GM23248 (cell line): ENCODE results near the gene CAPRIN2. TPM values are rescaled to one million over a fixed set of nuclear protein-coding genes. Genes with fewer than 3 reads are reported as not detected.

Source experiments
- DNase-seq: peaks from one replicate; pipeline ENCODE4 v3.0.0-alpha.2; 2015
- H2AFZ ChIP-seq: fragments of 200-600 bp; sonication (generic); 2 replicates; pipeline ENCODE4 v1.6.1; 2016; ENCODE audit warnings: antibody characterized with exemption
- H3F3A ChIP-seq: fragments of 200-600 bp; sonication (generic); 2 replicates; pipeline ENCODE4 v1.6.1; 2016; ENCODE audit warnings: mild to moderate bottlenecking, antibody characterized with exemption, mixed run types; ENCODE audit not compliant: insufficient read depth
- H3K27ac ChIP-seq: fragments of 200-600 bp; sonication (generic); 2 replicates; pipeline ENCODE4 v1.5.1; 2016; ENCODE audit warnings: mild to moderate bottlenecking
- H3K27me3 ChIP-seq: fragments of 200-600 bp; sonication (generic); replicated peaks from 2 replicates; pipeline ENCODE4 v1.6.1; 2016; ENCODE audit warnings: mild to moderate bottlenecking; ENCODE audit not compliant: insufficient read depth
- H3K36me3 ChIP-seq: fragments of 200-600 bp; sonication (generic); 2 replicates; pipeline ENCODE4 v1.6.1; 2016; ENCODE audit warnings: low read depth, mild to moderate bottlenecking
- H3K4me1 ChIP-seq: fragments of 200-600 bp; sonication (generic); 2 replicates; pipeline ENCODE4 v1.6.1; 2016; ENCODE audit warnings: mild to moderate bottlenecking; ENCODE audit not compliant: insufficient read depth
- H3K4me2 ChIP-seq: fragments of 200-600 bp; sonication (generic); one replicate; pipeline ENCODE4 v1.6.1; 2016; ENCODE audit warnings: mild to moderate bottlenecking; ENCODE audit not compliant: unreplicated experiment
- H3K4me3 ChIP-seq: fragments of 200-600 bp; sonication (generic); 2 replicates; pipeline ENCODE4 v1.5.1; 2016; ENCODE audit warnings: mild to moderate bottlenecking
- H3K79me2 ChIP-seq: fragments of 200-600 bp; sonication (generic); 2 replicates; pipeline ENCODE4 v1.6.1; 2016; ENCODE audit warnings: mild to moderate bottlenecking; ENCODE audit not compliant: insufficient read depth
- H3K9ac ChIP-seq: fragments of 200-600 bp; sonication (generic); 2 replicates; pipeline ENCODE4 v1.6.1; 2016; ENCODE audit warnings: mild to moderate bottlenecking
- H3K9me2 ChIP-seq: fragments of 200-600 bp; sonication (generic); 2 replicates; pipeline ENCODE4 v1.6.1; 2016; ENCODE audit warnings: mixed run types, mild to moderate bottlenecking, moderate library complexity; ENCODE audit not compliant: insufficient read depth
- H3K9me3 ChIP-seq: fragments of 200-600 bp; sonication (generic); one replicate; pipeline ENCODE4 v1.6.1; 2017; ENCODE audit warnings: low read depth
- H4K20me1 ChIP-seq: fragments of 200-600 bp; sonication (generic); 2 replicates; pipeline ENCODE4 v1.6.0; 2016; ENCODE audit not compliant: insufficient read depth
- EZH2 ChIP-seq: fragments of 200-600 bp; sonication (generic); IDR thresholded peaks from 2 replicates; pipeline ENCODE4 v1.6.1; 2018; ENCODE audit warnings: antibody characterized with exemption, mild to moderate bottlenecking; ENCODE audit not compliant: insufficient read depth, poor library complexity, severe bottlenecking
- EZH2phosphoT487 ChIP-seq: fragments of 200-600 bp; sonication (generic); IDR thresholded peaks from 2 replicates; pipeline ENCODE4 v1.6.1; 2018; ENCODE audit warnings: antibody characterized with exemption, moderate library complexity, mild to moderate bottlenecking, low read depth; ENCODE audit not compliant: insufficient read depth
- WGBS, 2 experiments: methylation state at CpG; one replicate each; pipeline ENCODE4 v1.1.6; 2015 to 2017; ENCODE audit warnings: low lambda C conversion rate in 2 of 2, low coverage in 1 of 2; ENCODE audit errors: missing lambda C conversion rate in 2 of 2; 5-methylcytosine and 5-hydroxymethylcytosine counted together
- in situ Hi-C: fragments of 300-500 bp; cut with MboI; formaldehyde crosslinking; loops from 2 replicates; pipeline ENCODE4 v1.15.0; 2020
- polyA plus RNA-seq: library from polyadenylated mRNA; unstranded; fragments of >200 nt; fragmentation: Nextera tagmentation; extraction: Ambion mirVana; gene quantifications from 2 replicates; pipeline ENCODE4 v1.2.1, GENCODE V29; 2016
- total RNA-seq: library from RNA; depleted of rRNA; stranded (reverse); fragments of >200 nt; shearing (Covaris generic); gene quantifications from 2 replicates; pipeline ENCODE4 v1.2.3, GENCODE V29; 2014

CAPRIN2 gene
- total and polyA plus RNA-seq, 2 experiments from 2014 or later: 20.1 to 33.0 TPM

- Histone ChIP-seq H2AFZ (no peak overlapping the region), H3K4me2 (no peak overlapping the region), H3K4me3 (no peak overlapping the region), H3K36me3 (peaks cover 3% of the 10 kb centered on the region; the same call in 1 of the 2 replicates), H3K4me1 (no peaks in the 10 kb centered on the region; the same call in 1 of the 2 replicates), H3K27ac (no peak overlapping the region), H3K27me3 (no peaks in the 10 kb centered on the region), H3K79me2 (no peaks in the 10 kb centered on the region), H4K20me1 (no peaks in the 10 kb centered on the region), H3K9me2 (no peaks in the 10 kb centered on the region), H3F3A (peaks cover 27% of the 10 kb centered on the region; the same call in 1 of the 2 replicates), H3K9me3 (no peaks in the 10 kb centered on the region), H3K9ac (no peak overlapping the region)
- in situ Hi-C loops: no loop called here
- DNase-seq: no peak
- TF ChIP-seq EZH2phosphoT487: no peak
- no peak for TF ChIP-seq EZH2
Observed at GRCh38 chr12:30701056-30701455, 53.7 kb downstream of the CAPRIN2 start.

DNA sequence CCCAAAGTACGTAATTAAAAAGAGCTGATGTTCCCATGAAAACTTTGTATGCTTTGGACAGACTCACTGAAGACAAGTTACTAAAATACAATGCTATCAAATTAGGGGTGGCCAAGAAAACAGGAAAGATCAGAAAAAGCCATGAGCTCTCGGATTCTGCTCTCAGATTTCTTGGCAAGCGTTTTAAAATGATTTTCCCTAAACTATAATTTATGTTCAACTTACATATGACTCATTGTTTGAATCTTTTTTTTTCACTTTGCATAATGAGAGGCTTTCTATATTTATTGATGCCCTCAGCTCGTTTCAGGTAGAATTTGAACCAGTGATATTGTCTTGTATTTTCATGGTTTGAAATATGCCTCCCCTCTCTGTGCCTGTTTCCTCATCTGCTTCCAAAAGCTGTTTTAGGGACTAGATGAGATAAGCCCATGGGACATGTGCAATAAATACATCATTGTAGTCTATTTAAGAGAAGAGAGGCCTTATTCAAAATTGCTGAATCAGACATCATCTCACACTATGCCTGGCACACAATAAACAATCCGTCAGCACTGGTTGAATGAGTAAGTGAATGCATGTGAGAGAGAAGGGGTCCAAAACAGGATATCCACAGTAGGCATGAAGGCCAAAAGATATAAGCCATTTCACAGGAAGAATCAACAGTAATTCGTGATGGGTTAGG is 54.4 kb downstream of the CAPRIN2 start:
- no peak for DNase-seq

GRCh38 chr12:30698346-30698745 is 56.4 kb downstream of the CAPRIN2 start:
- TF ChIP-seq EZH2phosphoT487 (no peak), EZH2 (no peak)
- no peaks in the 10 kb centered on the region for H3K9me2 ChIP-seq
- H2AFZ ChIP-seq: no peak overlapping the region
- WGBS, 2 experiments: 84 to 85% methylated on average over 10 to 12 of the region's 12 CpGs
- H3K27ac ChIP-seq: no peak overlapping the region
- H3K9ac ChIP-seq: no peak overlapping the region
- in situ Hi-C loops: no loop called here
- peaks cover 23% of the 10 kb centered on the region for H3K79me2 ChIP-seq
- H3K9me3 ChIP-seq: no peaks in the 10 kb centered on the region
- H4K20me1 ChIP-seq: no peaks in the 10 kb centered on the region
- no peak for DNase-seq
- no peaks in the 10 kb centered on the region for H3K27me3 ChIP-seq
- H3F3A ChIP-seq: peaks cover 26% of the 10 kb centered on the region
- no peak overlapping the region for H3K4me3 ChIP-seq
- no peaks in the 10 kb centered on the region for H3K36me3 ChIP-seq
- peaks cover 10% of the 10 kb centered on the region for H3K4me1 ChIP-seq
- H3K4me2 ChIP-seq: no peak overlapping the region

More for the DNA sequence above, 54.4 kb downstream of the CAPRIN2 start:
- H2AFZ ChIP-seq: no peak overlapping the region
- WGBS, 2 experiments: 81 to 87% methylated on average over 6 of the region's 6 CpGs
- peaks cover 3% of the 10 kb centered on the region for H3K79me2 ChIP-seq
- peaks cover 24% of the 10 kb centered on the region; the same call in 1 of the 2 replicates for H3F3A ChIP-seq
- H3K36me3 ChIP-seq: peaks cover 2% of the 10 kb centered on the region; the same call in 1 of the 2 replicates
- no peaks in the 10 kb centered on the region for H3K9me3 ChIP-seq
- no peak overlapping the region for H3K4me3 ChIP-seq
- in situ Hi-C loops: no loop called here
- no peaks in the 10 kb centered on the region for H3K27me3 ChIP-seq
- H3K9me2 ChIP-seq: no peaks in the 10 kb centered on the region
- H3K4me2 ChIP-seq: no peak overlapping the region
- no peaks in the 10 kb centered on the region; the same call in 1 of the 2 replicates for H3K4me1 ChIP-seq
- no peaks in the 10 kb centered on the region for H4K20me1 ChIP-seq
- H3K27ac ChIP-seq: no peak overlapping the region
- no peak for TF ChIP-seq EZH2phosphoT487
- no peak overlapping the region for H3K9ac ChIP-seq

DNA sequence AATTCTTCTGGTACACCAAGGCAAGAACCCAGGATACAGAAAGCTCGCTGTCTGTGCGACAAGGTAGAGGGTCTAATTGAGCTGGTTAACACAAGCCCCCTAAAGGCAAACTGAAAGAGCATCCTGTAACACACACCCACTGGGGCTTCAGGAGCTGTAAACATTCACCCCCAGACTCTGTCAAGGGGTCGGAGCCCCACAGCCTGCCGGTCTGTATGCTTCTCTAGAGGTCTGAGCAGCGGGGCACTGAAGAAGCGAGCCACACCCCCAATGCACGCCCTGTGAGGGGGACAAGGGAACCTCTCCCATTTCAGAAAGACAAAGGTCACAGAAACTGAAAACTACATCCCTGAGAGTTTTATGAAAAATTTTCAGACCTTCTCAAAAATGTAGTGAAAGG is 57.8 kb downstream of the CAPRIN2 start:
- no peak overlapping the region for H3K27ac ChIP-seq
- H3K9ac ChIP-seq: no peak overlapping the region
- H2AFZ ChIP-seq: 0 out of 2 replicates have a peak overlapping the region, but pooled peaks have one; percentile 100
- peaks cover 24% of the 10 kb centered on the region for H3K4me1 ChIP-seq
- H3K27me3 ChIP-seq: no peaks in the 10 kb centered on the region
- in situ Hi-C loops: no loop called here
- peaks cover 37% of the 10 kb centered on the region for H3K79me2 ChIP-seq
- no peaks in the 10 kb centered on the region for H3K9me2 ChIP-seq
- no peak overlapping the region for H3K4me3 ChIP-seq
- H3K9me3 ChIP-seq: no peaks in the 10 kb centered on the region
- no peaks in the 10 kb centered on the region for H4K20me1 ChIP-seq
- no peak overlapping the region for H3K4me2 ChIP-seq
- 93 to 94% methylated on average over 7 of the region's 7 CpGs for WGBS, 2 experiments
- no peak for DNase-seq
- no peak for TF ChIP-seq EZH2
- no peak for TF ChIP-seq EZH2phosphoT487
- H3F3A ChIP-seq: peaks cover 36% of the 10 kb centered on the region
- no peaks in the 10 kb centered on the region for H3K36me3 ChIP-seq

GRCh38 chr12:30696486-30696885 is 58.3 kb downstream of the CAPRIN2 start:
- whole genome bisulfite sequencing, 2 experiments: 71% methylated on average over 14 of the region's 14 CpGs
- no peak for DNase-seq
- in situ Hi-C loops: no loop called here
- Histone ChIP-seq H3K36me3 (no peaks in the 10 kb centered on the region), H4K20me1 (no peaks in the 10 kb centered on the region), H3K4me1 (peaks cover 29% of the 10 kb centered on the region), H3K4me2 (peak overlapping the region; percentile 94), H3K4me3 (peak overlapping the region; percentile 96), H3K27ac (no peak overlapping the region), H3K79me2 (peaks cover 42% of the 10 kb centered on the region), H3K27me3 (no peaks in the 10 kb centered on the region), H3K9ac (peak overlapping the region; percentile 89; the same call in 1 of the 2 replicates), H3F3A (peaks cover 40% of the 10 kb centered on the region), H2AFZ (peak overlapping the region; percentile 100), H3K9me2 (no peaks in the 10 kb centered on the region), H3K9me3 (no peaks in the 10 kb centered on the region)
- no peak for TF ChIP-seq EZH2
- no peak for TF ChIP-seq EZH2phosphoT487
